Lower leg skin (tissue), 4 donors: ENCODE data around the gene RPGR. TPM values are rescaled to one million over a fixed set of nuclear protein-coding genes. Genes with fewer than 3 reads are reported as not detected.

Experiments used
- DNase-seq, 2 donors: peaks; one replicate each; pipeline ENCODE4 v3.0.0-alpha.2; 2019; ENCODE audit warnings: low spot score in 2 of 2
- H3K4me3 ChIP-seq: fragments of 200-600 bp; sonication (generic); 2 replicates; pipeline ENCODE4 v1.5.1; 2017; ENCODE audit warnings: mild to moderate bottlenecking, low read depth; ENCODE audit not compliant: poor library complexity, severe bottlenecking
- CTCF ChIP-seq, 3 donors: fragments of 450-650 bp; IDR thresholded peaks; one replicate each; pipeline ENCODE4 v1.5.1; 2016; ENCODE audit warnings: antibody characterized with exemption in 3 of 3, mild to moderate bottlenecking in 3 of 3, moderate library complexity in 2 of 3
- POLR2A ChIP-seq, 2 donors: fragments of 450-650 bp; IDR thresholded peaks; one replicate each; pipeline ENCODE4 v1.6.1; 2016 to 2017; ENCODE audit warnings: antibody characterized with exemption in 2 of 2, mild to moderate bottlenecking in 1 of 2, moderate library complexity in 1 of 2
- WGBS, 2 donors: methylation state at CpG; one replicate each; pipeline ENCODE4 v1.1.5; 2018; 5-methylcytosine and 5-hydroxymethylcytosine counted together
- intact Hi-C: fragments of 100-400 bp; cut with DNase I; formaldehyde crosslinking; loops from one replicate; pipeline ENCODE4 v1.15.0; 2023; ENCODE audit warnings: low total_unique reads
- total RNA-seq, 4 donors: library from RNA; depleted of rRNA; stranded (reverse); fragments of >200 nt; gene quantifications; one replicate each; pipeline ENCODE4 v1.1.0, GENCODE V29; 2016

Gene RPGR
- total RNA-seq, 4 donors from 2014 or later: 4.1 to 33.4 (median 19.4) TPM

GRCh38 chrX:38320819-38321218 lies 6.5 kb downstream of the RPGR start:
- TF ChIP-seq CTCF (IDR thresholded peaks at IDR 0.05) (no peak), POLR2A (IDR thresholded peaks at IDR 0.05) (no peak)
- intact Hi-C loops: no loop called here
- 74 to 94% methylated on average over 5 of the region's 5 CpGs for WGBS, 2 donors
- H3K4me3 ChIP-seq: no peak overlapping the region
- DNase-seq: no peak

GRCh38 chrX:38318606-38319005 lies 8.7 kb downstream of the RPGR start:
- no peak for DNase-seq
- 60 to 73% methylated on average over 4 of the region's 4 CpGs for WGBS, 2 donors
- TF ChIP-seq CTCF (IDR thresholded peaks at IDR 0.05): no peak
- intact Hi-C loops: no loop called here
- no peak overlapping the region for H3K4me3 ChIP-seq

- WGBS, 2 donors: 71 to 75% methylated on average over 3 of the region's 3 CpGs
- no peak for DNase-seq
- TF ChIP-seq CTCF (IDR thresholded peaks at IDR 0.05) (no peak), POLR2A (IDR thresholded peaks at IDR 0.05) (no peak)
- intact Hi-C loops: no loop called here
- no peak overlapping the region for H3K4me3 ChIP-seq
Measured at GRCh38 chrX:38318196-38318595, 9.1 kb downstream of the RPGR start.

GRCh38 chrX:38315186-38315585 lies 12.1 kb downstream of the RPGR start:
- no peak for TF ChIP-seq POLR2A (IDR thresholded peaks at IDR 0.05)
- no peak for TF ChIP-seq CTCF (IDR thresholded peaks at IDR 0.05)
- whole genome bisulfite sequencing, 2 donors: 81 to 98% methylated on average over 7 of the region's 7 CpGs
- intact Hi-C loops: no loop called here
- no peak overlapping the region for H3K4me3 ChIP-seq
- DNase-seq: no peak

GRCh38 chrX:38313190-38313589 lies 14.1 kb downstream of the RPGR start:
- no peak overlapping the region for H3K4me3 ChIP-seq
- WGBS, 2 donors: 85 to 95% methylated on average over 4 of the region's 4 CpGs
- intact Hi-C loops: no loop called here
- TF ChIP-seq CTCF (IDR thresholded peaks at IDR 0.05) (no peak), POLR2A (IDR thresholded peaks at IDR 0.05) (no peak)
- DNase-seq: no peak

- TF ChIP-seq CTCF (IDR thresholded peaks at IDR 0.05): no peak
- TF ChIP-seq POLR2A (IDR thresholded peaks at IDR 0.05): no peak
- DNase-seq: no peak
- no peak overlapping the region for H3K4me3 ChIP-seq
- WGBS, 2 donors: 80 to 93% methylated on average over 4 of the region's 4 CpGs
- intact Hi-C loops: no loop called here
Measured at GRCh38 chrX:38312436-38312835, 14.9 kb downstream of the RPGR start.
